Testis (tissue), 3 donors: Measurements from ENCODE around the gene TP53BP2. TPM values are rescaled to one million over a fixed set of nuclear protein-coding genes. Genes with fewer than 3 reads are reported as not detected.

Experiments used
- DNase-seq: peaks from one replicate; pipeline ENCODE4 v3.0.0-alpha.2; 2019
- H3K27ac ChIP-seq, 2 donors: fragments of 200-600 bp; sonication (generic); one replicate each; pipeline ENCODE4 v1.5.1; 2019
- H3K27me3 ChIP-seq: fragments of 200-600 bp; sonication (generic); one replicate; pipeline ENCODE4 v1.5.1; 2019
- H3K36me3 ChIP-seq: fragments of 200-600 bp; sonication (generic); one replicate; pipeline ENCODE4 v1.5.1; 2017; ENCODE audit warnings: low read depth; ENCODE audit errors: missing control alignments
- H3K4me1 ChIP-seq: fragments of 200-600 bp; sonication (generic); one replicate; pipeline ENCODE4 v1.5.1; 2019
- H3K4me3 ChIP-seq, 2 donors: fragments of 200-600 bp; sonication (generic); one replicate each; pipeline ENCODE4 v1.5.1; 2017 to 2019
- H3K9me3 ChIP-seq: fragments of 200-600 bp; sonication (generic); one replicate; pipeline ENCODE4 v1.5.1; 2017
- POLR2A ChIP-seq: fragments of 450-650 bp; IDR thresholded peaks from one replicate; pipeline ENCODE4 v1.6.1; 2017; ENCODE audit warnings: antibody characterized with exemption, mild to moderate bottlenecking, moderate library complexity
- WGBS, 2 donors: methylation state at CpG; one replicate each; pipeline ENCODE4 v1.1.5; 2018; 5-methylcytosine and 5-hydroxymethylcytosine counted together
- intact Hi-C: fragments of 100-400 bp; cut with DNase I; formaldehyde crosslinking; loops from one replicate; pipeline ENCODE4 v1.15.1; 2023; ENCODE audit warnings: low total_unique reads
- polyA plus RNA-seq: library from polyadenylated mRNA; stranded (reverse); fragments of 350-450 nt; fragmentation: Illumina TruSeq; extraction: RNeasy Lipid Tissue Mini Kit (QIAGEN cat#74804); gene quantifications from one replicate; pipeline ENCODE4 v1.2.3, GENCODE V29; 2014; ENCODE audit warnings: low read depth, low replicate concordance; ENCODE audit not compliant: insufficient read depth
- total RNA-seq, 2 donors: library from RNA; depleted of rRNA; stranded (reverse); fragments of >200 nt; gene quantifications; one replicate each; pipeline ENCODE4 v1.2.3, GENCODE V29; 2016
- TF ChIP-seq, protein P1 (sequence below), 3 experiments: fragments of 450-650 bp in 2 of 3; fragments of 200-600 bp in 1 of 3; sonication (generic) in 1 of 3; IDR thresholded peaks; one replicate each; pipeline ENCODE4 v1.5.1; 2016 to 2019; ENCODE audit warnings: antibody characterized with exemption in 3 of 3, mild to moderate bottlenecking in 2 of 3, moderate library complexity in 1 of 3

The TP53BP2 gene
- total and polyA plus RNA-seq, 3 donors from 2014 or later, result 29.6 to 99.3 (median 64.3) TPM

DNA sequence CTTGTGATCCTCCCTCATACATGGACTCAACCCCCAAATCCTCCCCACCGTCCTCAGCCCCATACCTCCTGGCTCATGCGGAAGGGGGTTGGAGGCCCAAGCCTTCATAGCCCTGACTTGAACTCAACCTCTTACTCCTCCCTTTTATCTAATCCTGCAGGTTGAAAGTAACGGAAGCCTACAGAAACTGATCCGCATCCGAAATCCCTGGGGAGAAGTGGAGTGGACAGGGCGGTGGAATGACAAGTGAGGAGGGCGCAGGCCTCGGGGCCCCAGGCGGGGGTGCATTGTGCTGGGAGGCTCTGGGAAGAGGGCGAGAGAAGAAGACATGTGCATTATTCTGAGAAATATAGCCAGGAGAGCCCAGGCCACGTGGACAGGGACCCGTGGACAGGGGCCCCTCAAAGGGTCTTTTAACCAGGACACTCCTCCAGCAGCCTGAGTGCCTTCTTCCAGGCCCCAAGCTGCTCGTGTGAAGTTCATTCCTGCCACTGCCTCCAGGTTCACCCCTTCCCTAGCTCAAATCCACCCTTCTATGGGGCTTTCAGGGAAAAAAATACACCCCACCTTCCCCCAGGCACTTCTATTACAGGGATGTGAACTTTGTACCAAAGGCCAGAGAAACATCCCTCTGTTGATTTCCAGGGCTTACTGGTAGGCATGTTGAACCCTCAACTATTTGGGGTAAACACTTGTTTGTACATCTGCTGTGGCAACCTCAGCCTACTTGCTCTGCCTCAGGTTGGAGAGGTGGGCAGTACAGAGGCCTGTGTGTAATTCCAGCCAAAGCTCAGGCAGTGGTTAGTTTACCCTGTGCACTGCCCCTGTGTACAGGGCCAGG, 94.8 kb downstream of the TP53BP2 start:
- no peak for DNase-seq
- Histone ChIP-seq H3K4me1 (peaks cover 25% of the 10 kb centered on the region), H3K36me3 (peaks cover 4% of the 10 kb centered on the region), H3K27ac (no peak overlapping the region), H3K27me3 (no peaks in the 10 kb centered on the region), H3K4me3 (no peak overlapping the region), H3K9me3 (no peaks in the 10 kb centered on the region)
- 81 to 87% methylated on average over 13 of the region's 13 CpGs for WGBS, 2 donors
- intact Hi-C loops, result no loop called here
- TF ChIP-seq, protein P1, sequence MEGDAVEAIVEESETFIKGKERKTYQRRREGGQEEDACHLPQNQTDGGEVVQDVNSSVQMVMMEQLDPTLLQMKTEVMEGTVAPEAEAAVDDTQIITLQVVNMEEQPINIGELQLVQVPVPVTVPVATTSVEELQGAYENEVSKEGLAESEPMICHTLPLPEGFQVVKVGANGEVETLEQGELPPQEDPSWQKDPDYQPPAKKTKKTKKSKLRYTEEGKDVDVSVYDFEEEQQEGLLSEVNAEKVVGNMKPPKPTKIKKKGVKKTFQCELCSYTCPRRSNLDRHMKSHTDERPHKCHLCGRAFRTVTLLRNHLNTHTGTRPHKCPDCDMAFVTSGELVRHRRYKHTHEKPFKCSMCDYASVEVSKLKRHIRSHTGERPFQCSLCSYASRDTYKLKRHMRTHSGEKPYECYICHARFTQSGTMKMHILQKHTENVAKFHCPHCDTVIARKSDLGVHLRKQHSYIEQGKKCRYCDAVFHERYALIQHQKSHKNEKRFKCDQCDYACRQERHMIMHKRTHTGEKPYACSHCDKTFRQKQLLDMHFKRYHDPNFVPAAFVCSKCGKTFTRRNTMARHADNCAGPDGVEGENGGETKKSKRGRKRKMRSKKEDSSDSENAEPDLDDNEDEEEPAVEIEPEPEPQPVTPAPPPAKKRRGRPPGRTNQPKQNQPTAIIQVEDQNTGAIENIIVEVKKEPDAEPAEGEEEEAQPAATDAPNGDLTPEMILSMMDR (IDR thresholded peaks at IDR 0.05), result no peak
- no peak for TF ChIP-seq POLR2A

DNA sequence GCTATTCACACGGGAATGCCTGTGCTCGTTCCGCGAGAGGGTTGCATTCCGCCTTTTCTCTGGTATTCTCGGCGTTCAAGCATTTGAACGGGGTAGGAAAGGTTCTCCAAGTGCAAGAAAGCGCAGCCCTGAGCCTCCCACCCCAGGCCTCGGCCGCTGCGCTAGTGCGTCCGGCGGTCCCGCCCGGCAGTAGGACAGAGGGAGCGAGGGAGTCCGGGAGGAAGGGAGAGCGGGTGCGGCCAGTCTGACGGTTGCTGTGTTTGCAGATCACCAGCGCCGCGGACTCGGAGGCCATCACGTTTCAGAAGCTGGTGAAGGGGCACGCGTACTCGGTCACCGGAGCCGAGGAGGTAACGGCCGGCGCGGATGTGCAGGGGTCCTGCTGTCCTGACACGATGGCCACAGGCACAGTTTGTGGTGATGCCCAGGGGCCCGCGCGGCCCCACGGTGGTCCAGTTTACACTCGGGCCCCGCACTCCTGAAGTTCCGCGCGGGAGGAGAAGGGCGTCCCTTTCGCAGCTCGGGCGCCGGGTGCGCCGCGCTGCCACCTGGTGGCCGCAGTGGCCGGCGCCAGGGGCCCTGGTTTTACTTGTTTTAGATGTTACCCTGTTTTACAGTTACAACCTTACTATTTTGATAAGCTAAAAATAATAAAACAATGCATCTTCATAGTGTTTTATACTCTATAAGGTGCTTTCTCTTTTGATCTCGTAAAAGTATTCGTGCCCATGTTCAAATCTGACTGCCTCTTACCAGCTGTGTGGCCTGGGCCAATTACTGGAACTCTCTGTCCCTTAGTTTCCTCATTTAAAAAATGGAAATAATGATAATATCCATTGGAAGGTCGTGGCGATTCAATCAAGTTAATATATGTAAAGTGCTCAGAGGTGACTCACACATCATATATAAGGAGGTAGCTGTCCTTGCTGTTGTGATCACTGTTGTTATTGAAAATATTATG, 96.7 kb downstream of the TP53BP2 start:
- Histone ChIP-seq H3K4me3 (peak overlapping the region; percentile 47 to 60), H3K9me3 (no peaks in the 10 kb centered on the region), H3K27me3 (no peaks in the 10 kb centered on the region), H3K4me1 (peaks cover 25% of the 10 kb centered on the region), H3K27ac (peak overlapping the region; percentile 65 to 83), H3K36me3 (peaks cover 4% of the 10 kb centered on the region)
- WGBS, 2 donors, result 2% methylated on average over 55 to 59 of the region's 61 CpGs
- peak; percentile 79 for DNase-seq
- intact Hi-C loops, result loop anchor here (5.0 kb wide), 1 partner anchor 37 kb away; the partner anchor contains the start of gene CAPN2
- no peak for TF ChIP-seq POLR2A
- TF ChIP-seq, protein P1 (IDR thresholded peaks at IDR 0.05), result peak; percentile 91 to 95 (median 92)

DNA sequence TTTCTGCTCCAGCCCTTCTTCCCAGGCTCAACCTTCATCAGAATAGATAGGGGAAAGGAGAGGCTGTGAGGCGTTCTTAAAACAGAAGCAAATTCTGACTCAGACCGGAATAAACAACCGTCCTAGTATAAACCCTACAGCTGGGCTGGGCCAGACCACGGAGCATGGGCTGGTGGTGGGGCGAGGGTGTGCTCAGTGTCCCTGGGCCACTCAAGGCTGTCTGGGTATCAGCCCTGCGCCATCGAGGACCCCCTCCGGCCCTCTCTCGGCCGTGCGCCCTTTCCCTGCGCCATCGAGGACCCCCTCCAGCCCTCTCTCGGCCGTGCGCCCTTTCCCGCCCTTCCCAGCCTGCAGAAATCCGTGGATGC, 97.4 kb downstream of the TP53BP2 start:
- peaks cover 25% of the 10 kb centered on the region for H3K4me1 ChIP-seq
- H3K9me3 ChIP-seq, result no peaks in the 10 kb centered on the region
- H3K4me3 ChIP-seq, result peak overlapping the region; percentile 47 to 60
- WGBS, 2 donors, result 17 to 23% methylated on average over 18 of the region's 18 CpGs
- intact Hi-C loops, result loop anchor here (5.0 kb wide), 1 partner anchor 36 kb away; the partner anchor contains the start of gene CAPN2
- H3K36me3 ChIP-seq, result peaks cover 4% of the 10 kb centered on the region
- no peaks in the 10 kb centered on the region for H3K27me3 ChIP-seq
- TF ChIP-seq, protein P1 (IDR thresholded peaks at IDR 0.05), result no peak
- TF ChIP-seq POLR2A, result no peak
- peak overlapping the region; percentile 65 to 83 for H3K27ac ChIP-seq
- DNase-seq, result no peak

DNA sequence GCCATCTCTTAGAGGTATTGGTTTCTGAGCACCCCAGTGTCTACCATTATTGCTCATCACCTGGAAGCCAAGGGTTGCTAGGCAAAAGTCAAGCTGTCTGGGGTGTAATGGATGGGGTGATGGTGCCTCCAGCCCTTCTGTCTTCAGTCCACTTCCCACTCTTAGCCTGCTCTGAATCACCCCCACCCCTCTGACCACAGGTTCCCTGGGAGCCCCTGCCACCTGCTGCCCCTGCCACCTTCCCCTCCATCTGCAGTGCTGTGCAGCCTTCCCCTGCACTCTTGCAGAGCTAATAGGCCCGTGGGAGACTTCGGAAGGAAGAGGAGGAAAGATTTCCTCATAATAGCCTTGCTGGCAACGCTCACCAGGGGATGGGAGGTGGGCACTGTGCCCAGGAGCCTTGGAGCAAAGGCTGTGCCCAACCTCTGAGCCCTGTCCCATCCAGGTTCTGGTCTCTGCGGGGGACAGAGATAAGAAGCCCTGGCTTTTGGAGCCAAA, 97.9 kb downstream of the TP53BP2 start:
- Histone ChIP-seq H3K9me3 (no peaks in the 10 kb centered on the region), H3K36me3 (peaks cover 4% of the 10 kb centered on the region), H3K27ac (peak overlapping the region; percentile 65 to 83), H3K27me3 (no peaks in the 10 kb centered on the region), H3K4me1 (peaks cover 25% of the 10 kb centered on the region), H3K4me3 (no peak overlapping the region)
- no peak for TF ChIP-seq POLR2A
- TF ChIP-seq, protein P1 (IDR thresholded peaks at IDR 0.05), result no peak
- DNase-seq, result peak; percentile 74
- intact Hi-C loops, result loop anchor here (5.0 kb wide), 1 partner anchor 36 kb away; the partner anchor contains the start of gene CAPN2
- 7 to 48% methylated on average over 2 to 4 of the region's 4 CpGs for WGBS, 2 donors
